ENCODE measurements around the gene TMED5. TPM values are rescaled to one million over a fixed set of nuclear protein-coding genes. Genes with fewer than 3 reads are reported as not detected.
"Not testable (repeated sequence)": the region's sequence is repeated elsewhere in the genome, so short reads cannot be mapped to it uniquely, and the experiment has no call there.

Gene TMED5
- total and polyA plus RNA-seq, 2 of the 4 experiments (the other 2 are of a cell fraction) = 20.1 to 38.1 TPM

DNA sequence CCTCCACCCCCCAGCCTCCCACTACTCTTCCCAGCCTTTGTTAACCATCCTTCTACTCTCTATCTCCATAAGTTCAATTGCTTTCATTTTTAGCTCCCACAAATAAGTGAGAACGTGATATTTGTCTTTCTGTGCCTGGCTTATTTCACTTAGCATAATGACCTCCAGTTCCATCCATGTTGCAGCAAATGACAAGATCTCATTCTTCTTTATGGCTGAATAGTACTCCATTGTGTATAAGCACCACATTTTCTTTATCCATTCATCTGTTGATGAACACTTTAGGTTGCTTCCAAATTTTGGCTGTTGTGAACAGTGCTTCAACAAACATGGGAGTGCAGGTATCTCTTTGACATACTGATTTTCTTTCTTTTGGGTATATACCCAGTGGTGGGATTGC, 14.3 kb downstream of the TMED5 start:
- H3K4ac ChIP-seq (ENCODE audit: low read depth, low read length); DNase-seq; intact Hi-C loops (cut with micrococcal nuclease); H2AK5ac ChIP-seq (ENCODE audit: low read depth, low read length); H2BK5ac ChIP-seq (ENCODE audit: low read depth, low read length, poor library complexity, severe bottlenecking); H2AFZ ChIP-seq (replicated peaks; ENCODE audit: low read length, poor library complexity); H2AK9ac ChIP-seq (replicated peaks; ENCODE audit: low read depth, low read length, poor library complexity); H3K27me3 ChIP-seq (ENCODE audit: control insufficient read depth, insufficient read depth, low read length); H3K23ac ChIP-seq (ENCODE audit: low read depth, low read length); H4K8ac ChIP-seq (ENCODE audit: low read depth in 2 of 2, low read length in 2 of 2); ATAC-seq (ENCODE audit: low read depth); dilution Hi-C loops (cut with HindIII; ENCODE audit: low sequenced_read_pairs, unreplicated experiment); H4K5ac ChIP-seq (ENCODE audit: low read depth, low read length); H3K27ac ChIP-seq (ENCODE audit: insufficient read depth, low read length); H3K36me3 ChIP-seq (ENCODE audit: control insufficient read depth, insufficient read depth, low read length); H4K91ac ChIP-seq (ENCODE audit: insufficient read depth, low read depth, low read length); H3K14ac ChIP-seq (replicated peaks; ENCODE audit: low read depth, low read length); H2BK120ac ChIP-seq (ENCODE audit: low read depth, low read length); H3K9me1 ChIP-seq (ENCODE audit: insufficient read depth, low read length); H3K56ac ChIP-seq (ENCODE audit: extremely low read depth, insufficient read depth, low read length); CTCF ChIA-PET; H3K4me1 ChIP-seq (ENCODE audit: control insufficient read depth, insufficient read depth, low read length); H2BK15ac ChIP-seq (ENCODE audit: low read depth, low read length); H3K9me3 ChIP-seq (ENCODE audit: control insufficient read depth, insufficient read depth, low read length); BruUV-seq (replicated peaks); H3K4me2 ChIP-seq (ENCODE audit: low read depth, low read length); POLR2A ChIA-PET (ENCODE audit: unreplicated experiment); H2BK20ac ChIP-seq (ENCODE audit: low read depth, low read length); H3K4me3 ChIP-seq (ENCODE audit: insufficient read depth, low read depth, low read length); in situ Hi-C loops (cut with MboI; ENCODE audit: low sequenced_read_pairs); H3K9ac ChIP-seq (ENCODE audit: low read depth, low read length); H3K18ac ChIP-seq (ENCODE audit: low read depth, low read length): not testable (repeated sequence)
- Histone ChIP-seq H3K79me1 (ENCODE audit: low read depth in 1 of 2, low read length in 2 of 2) (peaks cover 19 to 38% of the 10 kb centered on the region in 2 experiments), H4K20me1 (ENCODE audit: insufficient read depth, low read length) (peaks cover 24% of the 10 kb centered on the region)
- WGBS, 2 experiments (ENCODE audit: extremely low coverage in 2 of 2, insufficient read length in 1 of 2) = no CpG with 5 or more reads among the region's 1 CpG

Data from IMR-90 (cell line).